SK-N-SH (cell line): Measurements from ENCODE around the gene CA4. TPM values are rescaled to one million over a fixed set of nuclear protein-coding genes. Genes with fewer than 3 reads are reported as not detected.
A peak's percentile ranks its signal among the peaks of the same experiment; 100 is the strongest.

Source experiments
- CTCF ChIA-PET: fragments of 300-600, 350-600 bp; formaldehyde crosslinking; extraction: SDS; loops from one replicate; lab custom pipeline; 2021; lab: Yijun Ruan, JAX
- POLR2A ChIA-PET: fragments of 350-600 bp; sonication (Branson Sonifier 250); formaldehyde crosslinking; extraction: SDS; loops from one replicate; lab custom pipeline; 2020; ENCODE audit warnings: antibody characterized with exemption, inconsistent platforms; lab: Yijun Ruan, JAX
- DNase-seq: peaks from one replicate; pipeline ENCODE4 v3.0.0; 2012
- H2AFZ ChIP-seq: fragments of 200-600 bp; sonication (generic); 2 replicates; pipeline ENCODE4 v1.8.1; 2016; ENCODE audit warnings: antibody characterized with exemption, mild to moderate bottlenecking, low read depth
- H3F3A ChIP-seq: fragments of 200-600 bp; sonication (generic); replicated peaks from 2 replicates; pipeline ENCODE3; 2016; ENCODE audit warnings: antibody characterized with exemption, mild to moderate bottlenecking; ENCODE audit not compliant: insufficient read depth
- H3K27ac ChIP-seq, 2 experiments: fragments of 200-500 bp in 1 of 2; fragments of 200-600 bp in 1 of 2; sonication (Bioruptor generic) in 1 of 2; sonication (generic), shearing (Covaris generic) in 1 of 2; 2 replicates each; pipeline versions ENCODE4 v1.5.1 to v1.6.1; 2014 to 2016; ENCODE audit warnings: low read depth in 2 of 2, inconsistent platforms in 1 of 2, low read length in 1 of 2, mild to moderate bottlenecking in 1 of 2, mixed read lengths in 1 of 2
- H3K27me3 ChIP-seq: fragments of 200-600 bp; sonication (generic), shearing (Covaris generic); 2 replicates; pipeline ENCODE4 v1.6.1; 2016; ENCODE audit warnings: mixed run types; ENCODE audit not compliant: insufficient read depth
- H3K36me3 ChIP-seq, 2 experiments: fragments of 200-500 bp in 1 of 2; fragments of 200-600 bp in 1 of 2; sonication (Bioruptor generic) in 1 of 2; sonication (generic) in 1 of 2; replicated peaks in 1 of 2; 2 replicates each; pipeline versions ENCODE3 to v1.5.1; 2014 to 2016; ENCODE audit warnings: low read length in 1 of 2, mild to moderate bottlenecking in 1 of 2; ENCODE audit not compliant: insufficient read depth in 2 of 2, control insufficient read depth in 1 of 2
- H3K4me1 ChIP-seq, 2 experiments: fragments of 200-500 bp in 1 of 2; fragments of 200-600 bp in 1 of 2; sonication (Bioruptor generic) in 1 of 2; sonication (generic), shearing (Covaris generic) in 1 of 2; 2 replicates each; pipeline versions ENCODE4 v1.5.1 to v1.6.1; 2014 to 2016; ENCODE audit warnings: low read depth in 1 of 2, low read length in 1 of 2, mixed run types in 1 of 2; ENCODE audit not compliant: insufficient read depth in 2 of 2, control insufficient read depth in 1 of 2
- H3K4me2 ChIP-seq: fragments of 200-600 bp; sonication (generic), shearing (Covaris generic); 2 replicates; pipeline ENCODE4 v1.6.1; 2017; ENCODE audit warnings: mixed run types
- H3K4me3 ChIP-seq, 2 experiments: fragments of 200-500 bp in 1 of 2; fragments of 200-600 bp in 1 of 2; sonication (Bioruptor generic) in 1 of 2; sonication (generic), shearing (Covaris generic) in 1 of 2; 2 replicates each; pipeline versions ENCODE4 v1.5.1 to v1.8.1; 2014 to 2016; ENCODE audit warnings: low read depth in 2 of 2, inconsistent platforms in 1 of 2, low read length in 1 of 2, mild to moderate bottlenecking in 1 of 2, mixed read lengths in 1 of 2, moderate library complexity in 1 of 2
- H3K79me2 ChIP-seq: fragments of 200-600 bp; sonication (generic); 2 replicates; pipeline ENCODE4 v1.8.1; 2017; ENCODE audit warnings: mild to moderate bottlenecking; ENCODE audit not compliant: insufficient read depth
- H3K9ac ChIP-seq: fragments of 200-600 bp; sonication (generic); 2 replicates; pipeline ENCODE4 v1.6.1; 2017; ENCODE audit warnings: mixed run types
- H3K9me2 ChIP-seq: fragments of 200-600 bp; sonication (generic); 2 replicates; pipeline ENCODE4 v1.6.1; 2017; ENCODE audit warnings: mixed run types
- H3K9me3 ChIP-seq: fragments of 200-600 bp; sonication (generic); 2 replicates; pipeline ENCODE4 v1.6.1; 2017; ENCODE audit warnings: mixed run types, mild to moderate bottlenecking, moderate library complexity
- H4K20me1 ChIP-seq: fragments of 200-600 bp; sonication (generic); 2 replicates; pipeline ENCODE4 v1.6.1; 2017; ENCODE audit warnings: mild to moderate bottlenecking, mixed run types; ENCODE audit not compliant: insufficient read depth
- CHD2 ChIP-seq: fragments of 150-350 bp; IDR thresholded peaks from 2 replicates; pipeline ENCODE4 v1.6.1; 2018; ENCODE audit warnings: low read length; ENCODE audit not compliant: partially characterized antibody
- CTCF ChIP-seq: fragments of 200-600 bp; sonication (generic); IDR thresholded peaks from 2 replicates; pipeline ENCODE4 v1.6.1; 2017; ENCODE audit warnings: antibody characterized with exemption, mild to moderate bottlenecking, moderate library complexity
- ELF1 ChIP-seq: IDR thresholded peaks from 2 replicates; pipeline ENCODE4 v1.4.0; 2012
- FOXJ3 ChIP-seq: sonication (generic); formaldehyde crosslinking; IDR thresholded peaks from 2 replicates; pipeline ENCODE4 v1.5.1; 2020; ENCODE audit warnings: mild to moderate bottlenecking, missing genetic modification reagents
- GABPA ChIP-seq: IDR thresholded peaks from 2 replicates; pipeline ENCODE4 v1.4.0; 2012; ENCODE audit warnings: low read depth, mild to moderate bottlenecking
- MXI1 ChIP-seq: IDR thresholded peaks from 2 replicates; pipeline ENCODE4 v1.6.1; 2012; ENCODE audit warnings: mild to moderate bottlenecking, low read depth, low read length, improper control_type of control experiment
- NRF1 ChIP-seq: IDR thresholded peaks from 2 replicates; pipeline ENCODE4 v1.6.1; 2012; ENCODE audit warnings: low read depth, mild to moderate bottlenecking, low read length
- POLR2AphosphoS5 ChIP-seq: IDR thresholded peaks from 2 replicates; pipeline ENCODE4 v1.6.1; 2012; ENCODE audit warnings: low read depth, low read length
- RAD21 ChIP-seq: IDR thresholded peaks from 2 replicates; pipeline ENCODE4 v1.6.1; 2012; ENCODE audit warnings: mild to moderate bottlenecking, low read length
- RCOR1 ChIP-seq: fragments of 150-350 bp; IDR thresholded peaks from 2 replicates; pipeline ENCODE4 v1.6.1; 2017; ENCODE audit warnings: antibody characterized with exemption, low read length
- REST ChIP-seq: IDR thresholded peaks from 2 replicates; pipeline ENCODE4 v1.6.1; 2012; ENCODE audit warnings: mild to moderate bottlenecking, low read depth, low read length, moderate library complexity
- RFX5 ChIP-seq: IDR thresholded peaks from 2 replicates; pipeline ENCODE4 v1.6.1; 2012; ENCODE audit warnings: mild to moderate bottlenecking, improper control_type of control experiment, low read length
- SIN3A ChIP-seq: IDR thresholded peaks from 2 replicates; pipeline ENCODE4 v1.6.1; 2012; ENCODE audit warnings: low read depth, mild to moderate bottlenecking, low read length, moderate library complexity, borderline replicate concordance
- SMC3 ChIP-seq: IDR thresholded peaks from 2 replicates; pipeline ENCODE4 v1.6.1; 2012; ENCODE audit warnings: low read depth, low read length, improper control_type of control experiment
- TAF1 ChIP-seq: IDR thresholded peaks from 2 replicates; pipeline ENCODE4 v1.6.1; 2012; ENCODE audit warnings: low read depth, mild to moderate bottlenecking, low read length, moderate library complexity, borderline replicate concordance
- WGBS: methylation state at CpG from one replicate; pipeline ENCODE4 v1.1.6; 2017; ENCODE audit warnings: low lambda C conversion rate; 5-methylcytosine and 5-hydroxymethylcytosine counted together
- polyA plus RNA-seq, 3 experiments: library from polyadenylated mRNA; depleted of rRNA; stranded (reverse); fragments of >200 nt; gene quantifications; 2 replicates each; pipeline ENCODE4 v1.2.3, GENCODE V29; 2012
- TF ChIP-seq, protein P1 (sequence below): IDR thresholded peaks from 2 replicates; pipeline ENCODE4 v1.4.0; 2012; ENCODE audit warnings: low read depth

CA4 gene
- polyA plus RNA-seq, 1 of the 3 experiments (the other 2 are of a cell fraction), result 0.21 TPM

DNA sequence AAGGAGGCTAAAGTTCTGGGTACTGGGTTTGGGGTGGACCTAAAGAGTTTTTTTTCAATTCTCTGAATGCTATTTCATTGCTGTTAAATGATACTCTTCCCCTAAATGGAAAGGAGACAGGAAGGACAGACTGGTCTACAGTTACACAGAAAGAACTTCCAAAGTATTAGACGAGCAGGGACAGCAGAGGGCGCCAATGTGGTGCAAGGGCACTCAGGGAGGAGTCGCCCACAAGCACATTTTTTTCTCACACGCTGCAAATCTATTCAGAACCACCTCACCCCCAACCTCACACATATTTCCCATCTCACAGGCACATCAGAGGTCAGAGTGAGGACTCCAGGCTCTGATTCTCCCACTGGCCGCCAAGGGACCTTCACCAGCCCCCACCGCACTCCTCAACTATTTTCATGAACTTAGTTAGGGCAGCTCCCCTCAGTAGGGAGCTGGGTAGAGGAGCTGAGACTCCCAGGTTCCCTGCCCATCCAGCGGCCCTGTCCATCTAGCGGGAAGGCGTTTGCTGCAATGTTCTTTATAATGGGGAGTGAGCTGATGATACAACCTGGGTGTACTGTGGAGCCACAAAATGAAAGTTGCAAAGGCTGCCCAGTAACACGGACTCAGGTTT, 6.8 kb upstream of the CA4 start:
- TF ChIP-seq MXI1 (peak; percentile 75), POLR2AphosphoS5 (no peak), REST (peak; percentile 42; the same call in 1 of the 2 replicates), CTCF (peak; percentile 99), CHD2 (peak; percentile 48), RCOR1 (0 out of 2 replicates have a peak, but pooled peaks have one; percentile 54), ELF1 (no peak), TAF1 (peak; percentile 16; the same call in 1 of the 2 replicates), RAD21 (peak; percentile 94), GABPA (no peak), RFX5 (no peak), SIN3A (peak; percentile 74; the same call in 1 of the 2 replicates), SMC3 (peak; percentile 96), NRF1 (peak; percentile 27; the same call in 1 of the 2 replicates), FOXJ3 (CRISPR knock-in tag) (no peak)
- TF ChIP-seq, protein P1, sequence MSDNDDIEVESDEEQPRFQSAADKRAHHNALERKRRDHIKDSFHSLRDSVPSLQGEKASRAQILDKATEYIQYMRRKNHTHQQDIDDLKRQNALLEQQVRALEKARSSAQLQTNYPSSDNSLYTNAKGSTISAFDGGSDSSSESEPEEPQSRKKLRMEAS, result peak; percentile 51; the same call in 1 of the 2 replicates
- TF ChIP-seq, all 33 proteins: peak for 11
- Histone ChIP-seq H3K27me3 (no peaks in the 10 kb centered on the region), H3K36me3 (no peaks in the 10 kb centered on the region), H3K27ac (peak overlapping the region in 1 of 2 experiments; percentile 83; a peak in 2 of 4 replicates), H3F3A (peaks cover 9% of the 10 kb centered on the region), H3K9ac (peak overlapping the region; percentile 68), H3K4me2 (peak overlapping the region; percentile 81), H3K79me2 (no peaks in the 10 kb centered on the region), H3K4me1 (peaks cover 9 to 13% of the 10 kb centered on the region in 2 experiments; a peak in 3 of 4 replicates), H3K9me3 (no peaks in the 10 kb centered on the region), H2AFZ (peak overlapping the region; percentile 98), H3K9me2 (no peaks in the 10 kb centered on the region), H4K20me1 (no peaks in the 10 kb centered on the region), H3K4me3 (peak overlapping the region; percentile 35 to 57; a peak in 3 of 4 replicates)
- ChIA-PET POLR2A (no interaction called here), CTCF (interaction anchor here (0.5 to 4.1 kb wide), 42 partner anchors 9 to 1343 kb away, joined by 3 to 32 read pairs (median 4); partner anchors contain the start of gene USP32)
- 30% methylated on average over 10 of the region's 10 CpGs for WGBS
- peak; percentile 84 for DNase-seq
